IMR-90 (cell line): ENCODE results near the gene RUNDC1. TPM values are rescaled to one million over a fixed set of nuclear protein-coding genes. Genes with fewer than 3 reads are reported as not detected.

Experiments
- ATAC-seq: fragments of 200-7000 bp; cut with Tn5 transposase; 2 replicates; pipeline ENCODE4 v1.9.1; 2020; ENCODE audit warnings: low read depth, mild to moderate bottlenecking, moderate library complexity
- BruUV-seq: library from RNA; stranded (reverse); fragments of 400-500 nt; replicated peaks from 2 replicates; lab custom pipeline; 2021; lab: Mats Ljungman, UMichigan
- CTCF ChIA-PET: fragments of 300-600 bp; formaldehyde crosslinking; extraction: SDS; loops from one replicate; lab custom pipeline; 2021; ENCODE audit warnings: antibody characterized with exemption; lab: Yijun Ruan, JAX
- POLR2A ChIA-PET: fragments of 300-600 bp; sonication (Branson Sonifier 250); formaldehyde crosslinking; loops from one replicate; lab custom pipeline; 2022; ENCODE audit warnings: antibody characterized with exemption; ENCODE audit not compliant: unreplicated experiment; lab: Charles Lee
- DNase-seq: peaks from one replicate; pipeline ENCODE4 v3.0.0; 2013
- H2AFZ ChIP-seq: replicated peaks from 2 replicates; pipeline ENCODE3; 2013; ENCODE audit warnings: low read length, mild to moderate bottlenecking; ENCODE audit not compliant: poor library complexity
- H2AK5ac ChIP-seq: 2 replicates; pipeline ENCODE4 v1.6.1; 2013; ENCODE audit warnings: low read depth, low read length, inconsistent platforms
- H2AK9ac ChIP-seq: replicated peaks from 2 replicates; pipeline ENCODE3; 2013; ENCODE audit warnings: mild to moderate bottlenecking, low read depth, low read length, moderate library complexity; ENCODE audit not compliant: poor library complexity
- H2BK120ac ChIP-seq: 2 replicates; pipeline ENCODE4 v1.6.1; 2013; ENCODE audit warnings: low read depth, low read length, inconsistent platforms
- H2BK15ac ChIP-seq: 3 replicates; pipeline ENCODE4 v1.6.1; 2013; ENCODE audit warnings: low read depth, low read length, inconsistent platforms
- H2BK20ac ChIP-seq: 2 replicates; pipeline ENCODE4 v1.6.1; 2013; ENCODE audit warnings: low read depth, mild to moderate bottlenecking, inconsistent platforms, low read length, moderate library complexity
- H2BK5ac ChIP-seq: 2 replicates; pipeline ENCODE4 v1.6.1; 2013; ENCODE audit warnings: mild to moderate bottlenecking, low read depth, low read length, inconsistent platforms; ENCODE audit not compliant: poor library complexity, severe bottlenecking
- H3K14ac ChIP-seq: replicated peaks from 2 replicates; pipeline ENCODE4 v1.6.1; 2013; ENCODE audit warnings: low read depth, low read length, inconsistent platforms
- H3K18ac ChIP-seq: 2 replicates; pipeline ENCODE4 v1.6.1; 2013; ENCODE audit warnings: low read depth, low read length, control low read depth
- H3K23ac ChIP-seq: 2 replicates; pipeline ENCODE4 v1.6.1; 2013; ENCODE audit warnings: low read depth, low read length, inconsistent platforms
- H3K27ac ChIP-seq: 2 replicates; pipeline ENCODE4 v1.5.1; 2013; ENCODE audit warnings: mild to moderate bottlenecking, control low read depth, low read length; ENCODE audit not compliant: insufficient read depth
- H3K27me3 ChIP-seq: 2 replicates; pipeline ENCODE4 v1.6.1; 2013; ENCODE audit warnings: low read length; ENCODE audit not compliant: control insufficient read depth, insufficient read depth
- H3K36me3 ChIP-seq: 2 replicates; pipeline ENCODE4 v1.6.1; 2013; ENCODE audit warnings: low read length, mixed read lengths; ENCODE audit not compliant: control insufficient read depth, insufficient read depth
- H3K4ac ChIP-seq: 2 replicates; pipeline ENCODE4 v1.6.1; 2013; ENCODE audit warnings: low read depth, low read length, inconsistent platforms
- H3K4me1 ChIP-seq: 2 replicates; pipeline ENCODE4 v1.6.1; 2013; ENCODE audit warnings: low read length, mixed read lengths; ENCODE audit not compliant: control insufficient read depth, insufficient read depth
- H3K4me2 ChIP-seq: 2 replicates; pipeline ENCODE4 v1.6.1; 2013; ENCODE audit warnings: low read depth, mild to moderate bottlenecking, control low read depth, low read length, moderate library complexity
- H3K4me3 ChIP-seq: 2 replicates; pipeline ENCODE4 v1.5.1; 2013; ENCODE audit warnings: low read depth, mild to moderate bottlenecking, control low read depth, low read length, moderate library complexity; ENCODE audit not compliant: insufficient read depth
- H3K56ac ChIP-seq: 2 replicates; pipeline ENCODE4 v1.6.1; 2013; ENCODE audit warnings: low read length, inconsistent platforms; ENCODE audit not compliant: insufficient read depth; ENCODE audit errors: extremely low read depth
- H3K79me1 ChIP-seq, 2 experiments: 2 replicates each; pipeline ENCODE4 v1.6.1; 2013; ENCODE audit warnings: low read length in 2 of 2, inconsistent platforms in 1 of 2, low read depth in 1 of 2
- H3K9ac ChIP-seq: 2 replicates; pipeline ENCODE4 v1.6.1; 2013; ENCODE audit warnings: low read depth, low read length, control low read depth
- H3K9me1 ChIP-seq: 2 replicates; pipeline ENCODE4 v1.6.1; 2013; ENCODE audit warnings: low read length, inconsistent platforms; ENCODE audit not compliant: insufficient read depth
- H3K9me3 ChIP-seq: 2 replicates; pipeline ENCODE4 v1.6.1; 2013; ENCODE audit warnings: low read length; ENCODE audit not compliant: control insufficient read depth, insufficient read depth
- H4K20me1 ChIP-seq: 2 replicates; pipeline ENCODE4 v1.6.1; 2013; ENCODE audit warnings: low read length, inconsistent platforms; ENCODE audit not compliant: insufficient read depth
- H4K5ac ChIP-seq: 2 replicates; pipeline ENCODE4 v1.6.1; 2013; ENCODE audit warnings: mild to moderate bottlenecking, low read depth, low read length, control low read depth
- H4K8ac ChIP-seq, 2 experiments: 2 replicates each; pipeline ENCODE4 v1.6.1; 2013; ENCODE audit warnings: low read depth in 2 of 2, low read length in 2 of 2, control low read depth in 1 of 2, inconsistent platforms in 1 of 2
- H4K91ac ChIP-seq: 2 replicates; pipeline ENCODE4 v1.6.1; 2013; ENCODE audit warnings: low read depth, low read length, inconsistent platforms; ENCODE audit not compliant: insufficient read depth
- BHLHE40 ChIP-seq: fragments of 150-350 bp; IDR thresholded peaks from 2 replicates; pipeline ENCODE4 v1.6.1; 2016; ENCODE audit warnings: mild to moderate bottlenecking, low read depth, low read length
- CEBPB ChIP-seq: IDR thresholded peaks from 2 replicates; pipeline ENCODE4 v1.6.1; 2012; ENCODE audit warnings: low read depth, low read length, improper control_type of control experiment
- CHD1 ChIP-seq: IDR thresholded peaks from 2 replicates; pipeline ENCODE4 v1.6.1; 2012; ENCODE audit warnings: low read depth, low read length, improper control_type of control experiment
- CTCF ChIP-seq: conservative IDR thresholded peaks from 2 replicates; pipeline ENCODE4 v1.5.1; 2012; ENCODE audit warnings: mild to moderate bottlenecking, low read depth, low read length, improper control_type of control experiment
- ELK1 ChIP-seq: fragments of 150-350 bp; IDR thresholded peaks from 2 replicates; pipeline ENCODE4 v1.6.1; 2016; ENCODE audit warnings: low read depth, mild to moderate bottlenecking, low read length, moderate library complexity, borderline replicate concordance
- FOS ChIP-seq: fragments of 150-350 bp; IDR thresholded peaks from 2 replicates; pipeline ENCODE4 v1.6.1; 2016; ENCODE audit warnings: low read depth, low read length
- MAFK ChIP-seq: IDR thresholded peaks from 2 replicates; pipeline ENCODE4 v1.6.1; 2012; ENCODE audit warnings: low read depth, low read length, improper control_type of control experiment
- MAZ ChIP-seq: IDR thresholded peaks from 2 replicates; pipeline ENCODE4 v1.6.1; 2012; ENCODE audit warnings: low read depth, mild to moderate bottlenecking, low read length, improper control_type of control experiment, moderate library complexity, borderline replicate concordance
- NFE2L2 ChIP-seq: fragments of 150-350 bp; IDR thresholded peaks from 2 replicates; pipeline ENCODE4 v1.6.1; 2016; ENCODE audit warnings: low read depth, mild to moderate bottlenecking, low read length
- RAD21 ChIP-seq: IDR thresholded peaks from 2 replicates; pipeline ENCODE4 v1.6.1; 2012; ENCODE audit warnings: low read length, improper control_type of control experiment
- RFX5 ChIP-seq: IDR thresholded peaks from 2 replicates; pipeline ENCODE4 v1.8.0; 2012; ENCODE audit warnings: low read depth, mild to moderate bottlenecking, low read length, moderate library complexity
- USF2 ChIP-seq: fragments of 150-350 bp; IDR thresholded peaks from 2 replicates; pipeline ENCODE4 v1.6.1; 2017; ENCODE audit warnings: mild to moderate bottlenecking, antibody characterized with exemption, low read length, low read depth
- WGBS, 2 experiments: methylation state at CpG; one replicate each; pipeline versions ENCODE4 v1.1.5 to v1.1.7; 2013; ENCODE audit warnings: missing lambda C conversion rate in 2 of 2; ENCODE audit not compliant: insufficient read length in 1 of 2; ENCODE audit errors: extremely low coverage in 2 of 2; 5-methylcytosine and 5-hydroxymethylcytosine counted together
- dilution Hi-C: fragments of 300-500 bp; cut with HindIII; formaldehyde crosslinking; loops from one replicate; pipeline ENCODE4 v1.14.3; 2018; ENCODE audit warnings: low sequenced_read_pairs; ENCODE audit not compliant: unreplicated experiment
- in situ Hi-C: fragments of 300-500 bp; cut with MboI; formaldehyde crosslinking; loops from 3 replicates; pipeline ENCODE4 v1.14.3; 2019; ENCODE audit warnings: low sequenced_read_pairs, inconsistent platforms, mixed read lengths
- intact Hi-C: fragments of 100-400 bp; cut with micrococcal nuclease; formaldehyde crosslinking; loops from 2 replicates; pipeline ENCODE4 v1.10.0; 2022
- polyA plus RNA-seq, 3 experiments: library from polyadenylated mRNA; depleted of rRNA; stranded (reverse); fragments of >200 nt; gene quantifications; 2 replicates each; pipeline ENCODE4 v1.2.3, GENCODE V29; 2012; ENCODE audit warnings: low replicate concordance in 1 of 3
- total RNA-seq: library from RNA; depleted of rRNA; stranded (reverse); fragments of >200 nt; gene quantifications from 2 replicates; pipeline ENCODE4 v1.2.3, GENCODE V29; 2012

Gene RUNDC1
- total and polyA plus RNA-seq, 2 of the 4 experiments (the other 2 are of a cell fraction) = 7.0 to 7.9 TPM

- H3K14ac ChIP-seq = no peak overlapping the region
- H3K4me2 ChIP-seq = no peak overlapping the region
- ATAC-seq (no peak), DNase-seq (no peak)
- CTCF ChIA-PET = no interaction called here
- POLR2A ChIA-PET = interaction anchor here (0.5 kb wide), 1 partner anchor 437 kb away, joined by 4 read pairs; no protein-coding TSS in a partner anchor
- BruUV-seq = no TSS peak
- no peak overlapping the region for H2BK20ac ChIP-seq
- no peak overlapping the region for H2AK5ac ChIP-seq
- no peaks in the 10 kb centered on the region for H3K9me3 ChIP-seq
- H2AFZ ChIP-seq = peak overlapping the region; percentile 33
- dilution Hi-C loops (no loop called here), in situ Hi-C loops (no loop called here), intact Hi-C loops (no loop called here)
- H4K8ac ChIP-seq = no peak overlapping the region
- no peak overlapping the region for H3K4me3 ChIP-seq
- H4K20me1 ChIP-seq = peaks cover 10% of the 10 kb centered on the region; the same call in 1 of the 2 replicates
- no peak overlapping the region for H2BK15ac ChIP-seq
- H3K4ac ChIP-seq = no peak overlapping the region
- no peaks in the 10 kb centered on the region for H3K27me3 ChIP-seq
- no peak for TF ChIP-seq CTCF
- TF ChIP-seq RAD21 = no peak
- no peak for TF ChIP-seq RFX5
- no peak for TF ChIP-seq BHLHE40
- TF ChIP-seq FOS = no peak
- no peak for TF ChIP-seq CHD1
- TF ChIP-seq CEBPB = no peak
- TF ChIP-seq NFE2L2 = no peak
- TF ChIP-seq ELK1 = no peak
- TF ChIP-seq MAZ = no peak
- no peak for TF ChIP-seq MAFK
- no peak for TF ChIP-seq USF2
- 74% methylated on average over 3 of the region's 15 CpGs; no CpG with 5 or more reads in 1 of the 2 experiments for WGBS, 2 experiments
- H2AK9ac ChIP-seq = no peak overlapping the region
- H4K5ac ChIP-seq = no peak overlapping the region
- H3K18ac ChIP-seq = no peak overlapping the region
- peaks cover 0 to 29% of the 10 kb centered on the region in 2 experiments; a peak in 3 of 4 replicates for H3K79me1 ChIP-seq
- no peak overlapping the region for H3K27ac ChIP-seq
- no peaks in the 10 kb centered on the region for H3K4me1 ChIP-seq
- peaks cover 40% of the 10 kb centered on the region for H3K36me3 ChIP-seq
- H4K91ac ChIP-seq = no peak overlapping the region
- H3K23ac ChIP-seq = no peak overlapping the region
- H2BK5ac ChIP-seq = no peak overlapping the region
- H3K9ac ChIP-seq = no peak overlapping the region
- H2BK120ac ChIP-seq = no peak overlapping the region
- H3K56ac ChIP-seq = no peak overlapping the region
- H3K9me1 ChIP-seq = peaks cover 10% of the 10 kb centered on the region
Observed at GRCh38 chr17:43011728-43012472, 31.5 kb downstream of the RUNDC1 start.
